ENCODE data around the gene MICAL1.

MICAL1 gene

GRCh38 chr6:109420751-109421150 is 34.8 kb downstream of the MICAL1 start:
- DNase-seq: no peak

DNA sequence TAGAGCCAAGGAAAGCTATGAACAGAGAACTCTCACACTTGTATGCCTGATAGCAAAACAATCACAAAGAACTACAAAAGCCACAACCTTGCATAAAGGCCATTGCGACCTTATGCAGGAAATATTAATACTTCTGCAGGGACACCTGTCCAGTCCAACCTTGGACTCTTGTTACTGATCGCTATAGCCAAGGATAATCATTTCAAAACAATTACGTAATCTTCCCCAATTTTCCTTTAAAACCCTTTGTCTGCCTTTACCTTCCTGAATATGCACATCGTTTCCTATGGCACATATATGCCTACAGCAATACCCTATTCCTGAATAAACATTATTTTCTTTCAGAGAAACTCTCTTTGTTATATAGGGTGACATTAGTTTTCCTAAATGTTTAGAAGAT is 37.9 kb downstream of the MICAL1 start:
- DNase-seq: no peak

DNA sequence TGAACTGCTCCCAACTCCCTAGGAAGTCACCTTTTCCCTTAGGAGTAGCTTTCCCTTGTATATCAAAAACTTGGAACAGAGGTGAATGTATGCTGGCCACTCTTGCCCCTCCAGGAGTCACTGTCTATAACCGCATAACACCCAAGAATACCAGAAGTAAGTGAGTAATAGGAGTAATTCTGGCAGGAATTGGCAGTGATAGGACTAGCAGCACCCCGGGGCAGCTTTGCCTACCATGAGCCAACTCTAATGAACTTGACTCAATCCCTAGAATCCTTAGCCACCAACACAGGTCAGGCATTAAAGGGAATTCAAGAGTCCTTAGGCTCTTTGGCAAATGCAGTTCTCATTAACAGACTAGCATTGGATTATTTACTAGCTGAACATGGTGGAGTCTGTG is 44.5 kb downstream of the MICAL1 start:
- no peak for DNase-seq

GRCh38 chr6:109406196-109406595 is 49.4 kb downstream of the MICAL1 start:
- no peak for DNase-seq

DNA sequence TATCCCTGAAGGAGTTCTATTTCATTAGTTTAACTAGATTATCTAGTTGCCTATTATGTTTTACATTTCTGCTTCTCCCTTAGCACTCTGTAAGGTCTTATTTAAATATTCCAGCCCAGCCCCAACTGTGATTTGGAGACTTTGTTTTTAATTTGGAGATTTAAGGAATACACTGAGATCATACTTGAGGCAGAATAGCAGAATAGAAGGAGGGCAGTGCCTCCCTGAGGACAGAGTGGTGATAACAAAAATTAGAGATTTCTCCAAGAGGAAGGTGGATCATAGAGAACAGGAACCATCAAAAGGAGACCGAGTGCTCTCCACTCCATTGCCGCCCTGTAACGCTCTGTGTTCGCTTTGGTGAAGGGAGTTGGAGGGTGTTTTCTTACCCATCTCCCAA is 58.6 kb downstream of the MICAL1 start:
- DNase-seq: no peak

GRCh38 chr6:109396046-109396718 is 59.4 kb downstream of the MICAL1 start:
- DNase-seq: no peak
